HG03280 (cell line): ENCODE measurements around the gene RBMS2.

Source experiments
- ATAC-seq: cut with Tn5 transposase; IDR thresholded peaks from one replicate; pipeline ENCODE4 v1.9.1; 2021; ENCODE audit warnings: mild to moderate bottlenecking, moderate library complexity; ENCODE audit not compliant: unreplicated experiment

The RBMS2 gene

DNA sequence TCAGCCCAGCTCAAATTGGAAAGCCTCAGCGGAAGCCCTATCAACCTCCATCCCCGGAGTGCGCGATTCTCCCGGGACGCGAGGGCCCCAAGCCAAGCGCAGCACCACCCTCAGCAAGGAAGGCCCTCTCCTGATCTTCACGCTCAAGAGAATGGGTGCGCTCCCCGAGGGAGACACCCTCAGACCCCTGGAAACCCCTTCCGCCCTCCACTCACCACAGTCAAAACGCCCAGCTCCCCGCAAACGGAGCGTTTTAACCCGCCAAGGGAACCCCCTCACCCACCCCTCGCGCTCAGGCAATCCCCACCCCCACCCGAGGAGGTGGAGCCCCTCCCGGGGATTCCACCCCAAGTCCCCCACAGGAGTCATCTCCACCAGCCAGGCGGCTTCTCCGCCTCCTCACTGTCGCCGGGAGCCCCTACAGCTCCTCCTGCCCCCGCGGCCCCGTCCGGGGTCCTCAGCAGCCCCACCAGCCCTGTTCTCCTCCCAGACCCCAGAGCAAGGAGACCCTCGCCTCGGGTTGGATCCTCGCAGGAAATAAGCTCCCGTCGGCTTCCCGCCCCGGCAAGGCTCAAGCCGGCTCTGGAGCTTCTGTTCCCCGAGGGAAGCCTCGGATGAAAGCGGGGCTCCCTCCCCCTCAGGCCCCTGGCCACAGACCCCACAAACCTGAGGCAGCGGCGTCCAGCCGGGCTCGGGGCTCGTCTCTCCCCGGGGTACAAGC, 108.0 kb downstream of the RBMS2 start:
- peak; percentile 3 for ATAC-seq

DNA sequence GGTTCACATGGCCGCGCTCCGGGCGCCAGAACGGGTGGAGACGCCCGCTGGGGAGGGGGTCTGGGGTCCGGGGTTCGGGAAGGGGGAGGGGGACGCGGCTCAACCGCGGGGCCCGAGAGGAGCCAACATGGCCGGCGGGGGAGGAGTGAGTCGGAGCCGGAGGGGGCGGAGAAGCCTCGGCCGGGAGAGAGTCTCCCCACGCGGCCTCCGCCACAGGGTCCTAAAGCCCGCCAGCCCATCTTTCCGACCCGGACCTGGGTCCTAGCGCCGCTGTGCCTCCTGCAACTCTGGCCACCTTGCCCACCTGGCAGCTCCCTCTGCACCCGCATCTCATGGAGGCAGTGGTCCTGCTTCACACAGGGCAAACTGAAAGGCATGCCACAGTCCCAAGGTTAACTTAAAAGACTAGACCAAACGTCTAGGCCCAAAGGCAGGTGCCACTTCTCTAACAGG, 108.6 kb downstream of the RBMS2 start, which contains the start of gene BAZ2A:
Gene BAZ2A (minus strand): TSS at position 147 of the 453 bp plus-strand sequence. CDS start 12,796 bp downstream, outside the sequence.
- ATAC-seq = peak; percentile 67

DNA sequence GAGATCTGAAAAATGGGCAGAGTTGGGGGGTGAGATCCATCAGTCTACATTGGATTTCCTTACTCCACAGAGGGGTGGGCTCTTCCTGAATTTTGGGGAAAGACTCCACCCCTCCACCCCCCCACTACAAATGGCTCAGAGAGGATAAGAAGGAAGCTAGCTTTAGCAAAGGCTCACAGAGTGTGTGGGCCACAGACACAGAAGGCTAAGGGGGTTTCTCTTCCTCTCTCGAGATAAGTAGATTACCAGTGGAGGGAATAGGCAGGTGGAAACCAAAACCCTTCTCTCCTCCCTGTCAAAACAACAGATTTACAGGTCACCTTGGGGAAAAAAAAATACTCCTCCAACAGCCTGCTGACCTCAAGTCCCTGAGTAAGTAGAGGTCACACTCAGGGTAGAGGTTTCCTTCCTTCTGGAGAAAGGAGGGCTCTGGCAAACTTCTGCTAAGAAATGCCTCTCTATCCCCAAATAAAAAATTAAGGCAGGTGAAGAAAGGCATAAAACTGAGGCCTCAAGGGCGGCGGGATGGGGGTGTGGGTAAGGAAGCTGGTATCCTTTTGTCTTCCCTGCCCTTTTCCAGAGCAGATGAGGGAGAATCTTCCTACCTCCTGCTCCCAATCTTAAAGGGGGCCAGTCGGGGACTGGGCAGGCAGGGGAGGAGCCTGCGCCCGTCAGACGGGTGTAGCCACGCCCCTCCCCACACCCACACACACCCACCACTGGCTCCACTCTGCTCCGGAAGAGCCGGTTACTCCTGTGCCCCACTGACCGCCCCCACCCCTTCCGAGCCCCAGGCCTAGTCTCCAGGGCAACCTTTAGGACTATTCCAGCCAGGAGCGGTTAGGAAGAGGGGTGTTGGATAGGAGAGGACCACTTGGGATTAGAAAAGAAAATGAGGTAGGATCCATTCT, 110.4 kb downstream of the RBMS2 start:
- ATAC-seq = peak; percentile 18

DNA sequence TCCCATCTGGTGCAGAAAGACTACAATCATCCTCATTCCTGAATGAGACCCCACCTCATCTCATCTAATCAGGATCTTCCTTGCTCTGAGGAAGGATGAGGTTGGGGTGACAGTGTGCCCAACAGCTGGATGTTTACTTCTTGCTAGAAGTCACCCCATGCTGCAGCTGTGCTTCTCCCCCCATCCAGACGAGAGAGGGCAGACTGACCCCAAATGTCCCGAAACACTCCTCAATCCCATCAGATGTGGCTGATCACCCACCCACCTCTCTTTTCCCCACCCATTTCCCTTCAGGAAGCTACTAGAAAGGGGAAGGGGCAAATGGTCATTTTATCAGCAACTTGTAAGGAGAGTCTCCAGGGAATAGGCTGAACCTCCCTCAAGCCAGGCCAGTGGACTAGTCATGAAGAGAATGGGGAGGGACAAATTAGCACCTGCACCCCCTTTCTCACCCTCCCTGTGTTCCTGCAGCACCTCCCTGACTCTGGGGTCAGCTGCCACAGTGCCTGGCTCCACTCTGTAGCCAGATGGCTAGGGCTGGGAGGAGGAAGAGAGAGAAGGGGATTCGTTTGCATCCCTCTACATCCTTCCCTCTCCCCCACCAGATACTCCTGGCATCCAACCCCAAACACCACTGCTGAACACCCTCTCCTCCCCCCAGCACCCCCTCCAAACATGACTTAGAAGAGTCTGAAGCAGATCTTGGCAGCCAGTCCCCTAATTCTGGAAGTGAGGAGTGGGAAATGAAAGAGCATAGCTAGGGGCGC, 111.3 kb downstream of the RBMS2 start:
- no peak for ATAC-seq

DNA sequence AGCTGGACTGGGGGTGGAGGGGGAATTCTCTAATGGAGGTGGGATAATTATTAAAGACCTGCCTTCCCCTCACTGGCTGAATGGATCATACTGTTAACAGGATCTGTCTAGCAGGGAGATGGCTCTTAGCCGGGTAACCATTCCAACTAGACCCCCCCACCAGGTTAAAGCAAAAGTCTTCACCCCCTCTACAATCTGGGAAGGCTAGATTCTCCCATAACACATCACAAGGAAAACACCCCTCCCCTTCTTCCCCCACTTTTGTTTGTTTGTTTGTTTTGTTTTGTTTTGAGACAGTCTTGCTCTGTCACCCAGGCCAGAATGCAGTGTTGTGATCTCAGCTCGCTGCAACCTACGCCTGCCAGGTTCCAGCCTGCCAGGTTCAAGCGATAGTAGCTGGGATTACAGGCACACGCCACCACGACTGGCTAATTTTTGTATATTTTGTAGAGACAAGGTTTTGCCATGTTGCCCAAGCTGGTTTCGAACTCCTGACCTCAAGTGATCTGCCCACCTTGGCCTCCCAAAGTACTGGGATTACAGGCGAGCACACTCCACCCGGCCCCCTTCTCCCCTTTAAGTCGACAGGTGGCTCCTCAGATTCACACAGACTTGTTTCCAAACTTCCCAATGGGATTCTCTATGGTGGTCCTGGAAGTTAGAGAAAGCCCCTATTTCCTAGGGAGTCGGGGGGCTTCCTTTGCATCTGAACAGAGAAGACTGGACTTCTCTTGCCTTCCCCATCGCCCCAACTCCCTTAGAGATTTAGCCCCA, 112.0 kb downstream of the RBMS2 start:
- ATAC-seq = no peak

DNA sequence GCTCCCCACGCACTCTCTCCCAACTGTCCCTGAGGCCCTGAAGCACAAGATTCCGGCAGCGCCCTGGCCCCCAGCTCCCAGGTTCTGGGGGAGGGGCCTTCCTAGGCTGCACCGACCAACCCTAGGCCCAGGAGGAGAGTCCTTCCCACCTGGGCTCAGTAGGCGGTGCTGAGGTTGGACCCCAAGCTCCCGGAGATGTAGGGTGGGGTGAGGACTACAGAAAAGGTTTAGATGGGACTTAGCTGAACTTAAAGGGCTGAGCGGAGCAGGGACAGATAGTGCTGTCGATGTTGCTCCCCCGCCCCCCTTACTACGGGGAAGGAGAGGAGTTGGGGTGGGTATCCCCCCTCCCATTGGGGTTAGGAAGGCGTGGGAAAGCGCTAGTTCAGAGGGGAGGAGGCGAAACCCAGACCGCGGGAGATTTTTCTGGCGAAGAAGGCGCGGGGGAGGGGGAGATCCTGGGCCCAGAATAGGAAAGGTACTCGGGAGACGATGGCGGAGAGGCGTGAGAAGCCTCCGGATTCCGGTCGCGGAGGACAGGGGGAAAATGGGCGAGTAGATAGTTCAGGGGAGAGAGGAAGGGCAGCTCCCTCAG, 112.7 kb downstream of the RBMS2 start:
- ATAC-seq = no peak

DNA sequence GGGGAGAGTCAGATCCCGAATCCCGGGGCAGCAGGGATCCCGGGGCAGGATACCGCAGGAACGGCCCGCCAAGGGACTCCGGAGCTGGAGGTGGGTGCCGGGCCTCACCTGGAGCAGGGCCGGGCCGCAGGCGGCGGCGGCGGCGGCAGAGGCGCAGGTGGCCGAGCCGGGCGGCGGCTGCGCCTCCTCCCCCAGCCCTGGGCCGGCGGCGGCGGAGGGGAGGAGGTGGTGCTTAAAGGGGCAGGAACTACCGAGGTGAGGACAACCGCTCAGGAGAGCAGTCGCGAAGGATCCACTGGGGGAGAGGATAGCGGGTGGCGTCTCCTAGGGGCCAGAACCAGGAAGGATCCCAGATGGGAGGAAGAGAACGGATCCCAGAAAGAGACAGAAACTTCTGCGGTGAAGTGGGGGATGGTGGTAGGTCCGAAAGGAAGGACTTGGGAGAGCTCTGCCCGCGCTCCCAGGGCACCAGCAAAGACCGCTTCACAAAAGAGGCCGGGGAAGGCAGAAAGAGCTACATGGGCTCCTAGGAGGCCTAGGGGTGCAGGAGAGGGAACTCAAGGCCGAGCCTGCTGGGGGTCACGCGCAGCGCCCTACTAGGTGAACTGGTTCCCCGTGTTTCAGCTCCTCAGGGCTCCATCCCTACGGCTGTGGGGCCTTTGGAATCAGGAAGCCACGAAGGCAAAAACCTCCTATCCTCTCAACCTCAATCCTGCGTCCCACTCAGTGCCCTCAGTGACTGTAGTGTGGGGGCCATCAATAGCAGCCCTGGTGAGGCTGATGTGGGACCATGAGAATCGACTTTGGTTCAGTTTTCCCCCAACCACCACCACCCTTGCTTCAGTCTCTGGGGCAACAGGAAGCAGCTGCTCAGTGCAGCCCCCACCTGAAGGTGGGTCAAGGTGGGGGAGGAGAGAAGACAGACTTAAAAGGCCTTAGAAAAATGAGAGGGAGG, 113.5 kb downstream of the RBMS2 start:
- ATAC-seq = peak; percentile 36

DNA sequence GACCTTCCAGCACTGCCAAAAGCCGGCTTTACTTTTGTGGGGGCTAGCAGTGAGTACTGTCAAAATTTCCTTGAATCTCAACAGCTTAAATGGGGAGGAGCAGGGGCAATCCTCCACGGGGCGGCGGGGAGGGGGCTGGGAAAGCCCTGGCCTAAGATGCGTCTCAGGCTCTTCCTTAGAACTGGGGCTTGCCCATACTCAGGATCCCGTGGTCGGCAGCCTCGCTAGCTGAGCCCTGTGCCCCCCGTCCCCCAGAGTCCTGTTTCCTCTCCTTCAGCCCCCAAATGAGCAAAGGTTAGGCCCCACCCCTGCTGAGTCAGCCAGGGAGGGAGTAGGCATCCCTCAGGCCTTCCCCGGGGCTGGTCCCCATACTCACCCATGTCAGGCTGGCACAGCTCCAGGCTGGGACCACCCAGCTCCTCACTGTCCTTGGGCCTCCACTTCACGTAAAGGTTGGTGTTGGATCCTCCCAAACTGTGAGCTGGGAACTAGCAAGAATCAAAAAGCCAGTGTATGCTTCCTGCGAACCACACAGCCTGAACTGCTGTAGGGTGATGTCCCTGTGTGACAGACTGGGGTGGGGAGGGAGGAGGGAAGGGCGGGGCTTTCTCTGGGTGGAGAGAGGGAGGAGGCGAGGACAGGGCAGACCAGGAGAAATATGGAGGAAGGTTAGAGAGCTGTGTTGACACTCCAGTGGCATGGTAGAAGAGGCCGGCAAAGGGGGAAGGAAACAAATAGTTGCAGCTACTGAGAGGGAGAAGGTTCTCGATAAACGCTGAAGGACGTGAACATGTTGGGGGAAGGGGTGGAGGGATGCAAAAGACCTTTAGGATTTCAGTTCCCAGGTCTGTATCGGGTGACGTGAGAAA, 114.4 kb downstream of the RBMS2 start:
- ATAC-seq = peak; percentile 46

DNA sequence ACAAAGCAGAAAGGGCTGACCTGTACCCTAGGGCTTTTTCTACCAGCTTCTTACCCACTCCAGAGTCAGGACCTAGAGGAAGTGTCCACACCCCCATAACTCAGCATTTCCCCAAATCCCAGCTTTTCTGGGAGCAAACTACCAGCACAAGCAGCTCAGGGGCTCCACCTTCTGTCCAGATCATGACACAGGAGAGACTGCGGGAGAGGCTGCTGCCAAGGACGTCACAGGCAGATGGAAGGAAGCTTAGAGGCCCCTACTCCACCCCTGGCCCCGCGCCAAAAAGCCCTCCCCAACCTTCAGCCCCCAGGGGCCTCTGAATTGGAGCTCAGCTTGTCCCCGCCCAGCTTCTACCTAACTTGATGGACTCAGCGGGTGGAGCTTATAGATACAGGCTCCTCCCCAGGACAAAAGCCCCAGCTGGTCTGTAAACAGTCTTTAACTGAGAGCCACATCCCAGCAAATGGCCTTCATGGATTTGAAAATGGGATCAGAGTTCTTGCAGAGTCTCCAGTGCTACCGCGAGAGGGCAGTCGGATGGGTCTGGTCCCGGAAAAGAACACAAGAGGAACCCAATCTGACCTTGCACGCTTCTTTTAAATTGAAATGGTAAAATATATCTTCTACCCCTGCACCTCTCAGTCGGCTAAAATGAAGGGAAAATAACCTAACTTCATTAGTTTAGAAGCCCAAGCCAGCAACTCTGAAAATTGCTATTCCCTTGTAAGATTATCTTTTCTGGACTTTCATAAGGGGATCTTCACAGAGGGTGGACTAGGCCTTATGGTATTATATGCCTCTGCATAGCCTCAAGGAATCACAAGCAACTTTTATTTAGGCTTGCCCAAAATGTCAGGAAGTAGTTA, 115.3 kb downstream of the RBMS2 start:
- peak; percentile 46 for ATAC-seq

DNA sequence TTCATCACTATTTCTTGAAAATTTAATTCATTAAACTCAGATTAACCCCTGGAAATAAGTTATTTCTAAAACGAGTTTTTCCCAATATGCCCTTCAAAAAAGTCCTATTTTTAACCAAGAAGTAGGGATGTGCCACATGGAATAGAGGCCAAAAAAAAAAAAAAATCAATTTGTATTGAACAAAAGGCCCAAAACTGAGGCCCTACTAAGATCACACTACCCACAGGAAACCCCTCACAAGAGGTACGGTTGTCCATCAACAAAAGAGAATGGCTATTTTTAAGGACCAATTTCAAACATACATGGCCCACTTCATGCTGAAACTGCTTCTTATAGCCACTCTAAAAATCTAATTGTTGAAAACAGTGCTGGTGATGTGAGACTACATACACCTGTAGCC, 116.0 kb downstream of the RBMS2 start:
- no peak for ATAC-seq

DNA sequence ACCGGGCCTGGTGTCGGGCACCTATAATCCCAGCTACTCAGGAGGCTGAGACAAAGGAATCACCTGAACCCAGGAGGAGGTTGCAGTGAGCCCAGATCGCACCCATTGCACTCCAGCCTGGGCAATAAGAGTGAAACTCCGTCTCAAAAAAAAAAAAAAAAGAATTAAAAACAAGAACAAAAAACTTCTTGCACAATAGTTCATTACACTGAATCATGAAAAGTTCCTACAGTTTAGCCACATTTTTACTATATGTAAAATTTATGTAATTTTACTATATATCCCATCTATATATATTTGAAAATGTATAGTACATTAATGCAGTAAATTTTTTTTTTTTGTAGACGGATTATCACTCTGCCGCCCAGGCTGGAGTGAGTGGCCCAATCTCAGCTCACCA, 119.6 kb downstream of the RBMS2 start:
- ATAC-seq = no peak

DNA sequence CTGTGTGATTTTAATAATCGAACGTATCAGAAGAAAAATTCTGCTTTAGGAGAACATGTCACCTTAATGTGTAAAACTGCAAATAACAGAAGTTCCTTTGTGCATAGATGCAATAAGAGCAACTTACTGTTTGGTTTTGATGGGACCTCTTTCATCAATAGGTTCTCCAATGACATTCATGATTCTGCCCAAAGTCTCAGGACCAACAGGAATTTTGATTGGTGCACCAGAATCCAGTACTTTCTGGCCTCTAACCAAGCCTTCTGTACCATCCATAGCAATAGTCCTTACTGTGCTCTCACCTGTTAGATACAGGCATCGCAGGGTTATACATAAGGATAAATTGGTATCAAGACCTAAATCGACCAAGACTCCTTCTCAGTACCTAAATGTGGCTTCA, 123.0 kb downstream of the RBMS2 start:
- ATAC-seq = no peak

DNA sequence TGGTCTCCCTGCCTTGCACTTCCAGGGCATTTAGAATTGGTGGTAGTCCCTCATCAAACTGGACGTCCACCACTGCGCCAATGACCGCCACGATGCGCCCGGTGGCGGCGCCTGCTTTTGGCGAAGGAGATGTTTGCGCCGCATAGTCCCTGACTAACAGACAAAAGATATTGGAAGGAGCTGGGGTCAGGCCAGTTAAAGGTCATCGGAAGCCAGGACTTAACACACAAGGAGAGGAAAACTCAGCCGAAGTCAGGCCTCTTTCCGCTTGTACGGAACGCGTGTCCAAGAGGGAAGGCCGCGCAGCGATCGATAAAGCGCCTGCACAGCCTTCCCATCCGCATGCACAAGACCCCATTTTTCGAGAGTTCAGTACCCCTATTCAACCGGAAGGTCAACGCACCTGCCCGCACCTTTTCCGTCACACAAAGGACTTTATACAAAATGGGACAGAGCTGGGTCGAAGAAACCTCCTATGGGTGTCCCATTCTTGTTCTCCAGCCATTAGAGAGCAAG, 123.6 kb downstream of the RBMS2 start:
- ATAC-seq = no peak
